ENCODE measurements around the gene PLEKHA1.

PLEKHA1 gene

GRCh38 chr10:122374237-122374858 lies at the start of gene PLEKHA1:
TSS of gene PLEKHA1 (plus strand) at chr10:122374708. CDS start at chr10:122393201, 18,493 bp downstream.
- peak; percentile 85 for DNase-seq (ENCODE audit: low read depth, low spot score)

- DNase-seq (ENCODE audit: low read depth, low spot score) = no peak
Measured at GRCh38 chr10:122325235-122325634, 49.3 kb upstream of the PLEKHA1 start.

GRCh38 chr10:122326385-122326784 lies 48.1 kb upstream of the PLEKHA1 start:
- no peak for DNase-seq (ENCODE audit: low read depth, low spot score)

GRCh38 chr10:122326806-122327205 lies 47.7 kb upstream of the PLEKHA1 start:
- no peak for DNase-seq (ENCODE audit: low read depth, low spot score)

- no peak for DNase-seq (ENCODE audit: low read depth, low spot score)
Measured at GRCh38 chr10:122327237-122328206, 47.0 kb upstream of the PLEKHA1 start.

- DNase-seq (ENCODE audit: low read depth, low spot score) = no peak
Measured at GRCh38 chr10:122328676-122329075, 45.8 kb upstream of the PLEKHA1 start.

- no peak for DNase-seq (ENCODE audit: low read depth, low spot score)
Measured at GRCh38 chr10:122329416-122329815, 45.1 kb upstream of the PLEKHA1 start.

GRCh38 chr10:122331100-122331499 lies 43.4 kb upstream of the PLEKHA1 start:
- DNase-seq (ENCODE audit: low read depth, low spot score) = no peak

GRCh38 chr10:122331615-122332446 lies 42.7 kb upstream of the PLEKHA1 start:
- no peak for DNase-seq (ENCODE audit: low read depth, low spot score)

GRCh38 chr10:122333037-122333436 lies 41.5 kb upstream of the PLEKHA1 start:
- DNase-seq (ENCODE audit: low read depth, low spot score) = no peak

GRCh38 chr10:122336332-122336731 lies 38.2 kb upstream of the PLEKHA1 start:
- no peak for DNase-seq (ENCODE audit: low read depth, low spot score)

- DNase-seq (ENCODE audit: low read depth, low spot score) = no peak
Measured at GRCh38 chr10:122336961-122337360, 37.5 kb upstream of the PLEKHA1 start.

GRCh38 chr10:122338609-122339441 lies 35.7 kb upstream of the PLEKHA1 start:
- DNase-seq (ENCODE audit: low read depth, low spot score) = no peak

- DNase-seq (ENCODE audit: low read depth, low spot score) = no peak
Measured at GRCh38 chr10:122341141-122341810, 33.2 kb upstream of the PLEKHA1 start.

- peak; percentile 29 for DNase-seq (ENCODE audit: low read depth, low spot score)
Measured at GRCh38 chr10:122342293-122343134, 32.0 kb upstream of the PLEKHA1 start.

- no peak for DNase-seq (ENCODE audit: low read depth, low spot score)
Measured at GRCh38 chr10:122343135-122343800, 31.2 kb upstream of the PLEKHA1 start.

GRCh38 chr10:122343936-122344335 lies 30.6 kb upstream of the PLEKHA1 start:
- no peak for DNase-seq (ENCODE audit: low read depth, low spot score)

- DNase-seq (ENCODE audit: low read depth, low spot score) = no peak
Measured at GRCh38 chr10:122344741-122345258, 29.7 kb upstream of the PLEKHA1 start.

Data from activated naive CD8-positive, alpha-beta T cell treated with anti-CD3 and anti-CD28 coated beads, Interleukin-2, amount 50 U/mL, for 16 hours (primary cell).